GM12878 (cell line): ENCODE data around the gene CALD1. TPM values are rescaled to one million over a fixed set of nuclear protein-coding genes. Genes with fewer than 3 reads are reported as not detected.

Source experiments
- ATAC-seq: fragments of 200-7000 bp; cut with Tn5 transposase; 3 replicates; pipeline ENCODE4 v1.9.1; 2020; ENCODE audit warnings: mild to moderate bottlenecking, moderate library complexity
- BruUV-seq: library from RNA; stranded (reverse); fragments of 400-500 nt; replicated peaks from 2 replicates; lab custom pipeline; 2021; lab: Mats Ljungman, UMichigan
- CTCF ChIA-PET: fragments of 300-600 bp; sonication (Branson Sonifier 250); formaldehyde crosslinking; extraction: SDS; loops from one replicate; lab custom pipeline; 2021; ENCODE audit warnings: inconsistent platforms; lab: Yijun Ruan, JAX
- POLR2A ChIA-PET: fragments of 350-600 bp; formaldehyde crosslinking; extraction: SDS; loops from one replicate; lab custom pipeline; 2021; ENCODE audit warnings: inconsistent platforms; lab: Charles Lee
- RAD21 ChIA-PET: fragments of 300-600 bp; sonication (Branson Sonifier 250); formaldehyde crosslinking; loops from one replicate; lab custom pipeline; 2023; ENCODE audit warnings: antibody characterized with exemption; ENCODE audit not compliant: unreplicated experiment; lab: Charles Lee
- SMC1A ChIA-PET: fragments of 300-600 bp; sonication (Branson Sonifier 250); formaldehyde crosslinking; loops from one replicate; lab custom pipeline; 2023; ENCODE audit not compliant: unreplicated experiment, uncharacterized antibody; lab: Charles Lee
- DNase-seq: peaks from one replicate; pipeline ENCODE4 v3.0.0-alpha.2; 2011; ENCODE audit warnings: low read depth, low spot score
- FAIRE-seq: peaks from 3 replicates; lab custom pipeline; 2011; peaks lifted over from hg19 to GRCh38; lab: Jason Lieb, UNC
- H2AFZ ChIP-seq: 2 replicates; pipeline ENCODE4 v1.6.0; 2011; ENCODE audit warnings: low read depth, low read length, control low read depth; ENCODE audit not compliant: control insufficient read depth
- H3K27ac ChIP-seq: 2 replicates; pipeline ENCODE4 v1.5.1; 2011; ENCODE audit warnings: control low read depth; ENCODE audit not compliant: control insufficient read depth, insufficient read depth
- H3K27me3 ChIP-seq, 2 experiments: replicated peaks in 1 of 2; 2 replicates each; pipeline versions ENCODE4 v1.6.0 to v1.6.1; 2011; ENCODE audit warnings: low read length in 1 of 2; ENCODE audit not compliant: control insufficient read depth in 2 of 2, insufficient read depth in 2 of 2
- H3K36me3 ChIP-seq, 2 experiments: 2 replicates each; pipeline ENCODE4 v1.5.1; 2011; ENCODE audit warnings: low read length in 1 of 2; ENCODE audit not compliant: control insufficient read depth in 2 of 2, insufficient read depth in 2 of 2
- H3K4me1 ChIP-seq: 2 replicates; pipeline ENCODE4 v1.6.1; 2011; ENCODE audit warnings: mild to moderate bottlenecking, low read length, moderate library complexity, mixed read lengths; ENCODE audit not compliant: control insufficient read depth, insufficient read depth
- H3K4me2 ChIP-seq: 2 replicates; pipeline ENCODE4 v1.6.0; 2011; ENCODE audit warnings: control low read depth; ENCODE audit not compliant: control insufficient read depth, insufficient read depth
- H3K4me3 ChIP-seq: fragments of 200-600 bp; sonication (generic); 2 replicates; pipeline ENCODE4 v1.5.1; 2016
- H3K79me2 ChIP-seq: 2 replicates; pipeline ENCODE4 v1.6.0; 2011; ENCODE audit warnings: low read length; ENCODE audit not compliant: control insufficient read depth, insufficient read depth
- H3K9ac ChIP-seq: 2 replicates; pipeline ENCODE4 v1.8.0; 2011; ENCODE audit warnings: low read length, control low read depth, mixed read lengths; ENCODE audit not compliant: control insufficient read depth, insufficient read depth
- H3K9me3 ChIP-seq: replicated peaks from 3 replicates; pipeline ENCODE4 v1.5.1; 2011; ENCODE audit warnings: mild to moderate bottlenecking, low read length; ENCODE audit not compliant: control insufficient read depth, insufficient read depth
- H4K20me1 ChIP-seq: 2 replicates; pipeline ENCODE4 v1.6.0; 2011; ENCODE audit not compliant: control insufficient read depth, insufficient read depth
- CEBPB ChIP-seq, 2 experiments: fragments of 150-350 bp in 1 of 2; IDR thresholded peaks; 2 replicates each; pipeline ENCODE4 v1.6.1; 2012 to 2014; ENCODE audit warnings: low read depth in 2 of 2, low read length in 2 of 2, borderline replicate concordance in 1 of 2, inconsistent platforms in 1 of 2
- CHD4 ChIP-seq: fragments of 200-600 bp; sonication (generic); IDR thresholded peaks from 2 replicates; pipeline ENCODE4 v1.6.1; 2016; ENCODE audit warnings: mild to moderate bottlenecking
- EZH2 ChIP-seq: IDR thresholded peaks from 2 replicates; pipeline ENCODE4 v1.6.1; 2012; ENCODE audit warnings: low read depth, mild to moderate bottlenecking, control low read depth, inconsistent platforms, low read length, borderline replicate concordance; ENCODE audit not compliant: control insufficient read depth
- FOXK2 ChIP-seq: fragments of 450-650 bp; IDR thresholded peaks from 2 replicates; pipeline ENCODE4 v1.6.1; 2017; ENCODE audit warnings: mild to moderate bottlenecking, moderate library complexity
- GATAD2B ChIP-seq: fragments of 450-650 bp; conservative IDR thresholded peaks from 2 replicates; pipeline ENCODE4 v1.6.1; 2017; ENCODE audit warnings: low read depth, mild to moderate bottlenecking, moderate library complexity
- HCFC1 ChIP-seq: fragments of 150-350 bp; IDR thresholded peaks from 2 replicates; pipeline ENCODE4 v1.6.1; 2014; ENCODE audit warnings: low read length
- KDM1A ChIP-seq: fragments of 200-600 bp; sonication (generic); IDR thresholded peaks from 2 replicates; pipeline ENCODE4 v1.6.1; 2016; ENCODE audit warnings: borderline replicate concordance
- NR2C1 ChIP-seq: fragments of 450-650 bp; IDR thresholded peaks from 2 replicates; pipeline ENCODE4 v1.6.1; 2017; ENCODE audit warnings: antibody characterized with exemption, mild to moderate bottlenecking, moderate library complexity
- RAD21 ChIP-seq: IDR thresholded peaks from 2 replicates; pipeline ENCODE4 v1.6.1; 2011; ENCODE audit warnings: mild to moderate bottlenecking, low read depth, low read length, moderate library complexity; ENCODE audit not compliant: insufficient read depth
- USF2 ChIP-seq: IDR thresholded peaks from 2 replicates; pipeline ENCODE4 v1.6.1; 2011; ENCODE audit warnings: low read depth, low read length, improper control_type of control experiment, borderline replicate concordance
- ZNF687 ChIP-seq: fragments of 450-650 bp; IDR thresholded peaks from 2 replicates; pipeline ENCODE4 v1.6.1; 2017; ENCODE audit warnings: mild to moderate bottlenecking, moderate library complexity
- WGBS: methylation state at CpG from one replicate; pipeline ENCODE4 v1.1.6; 2016; ENCODE audit warnings: low lambda C conversion rate; ENCODE audit not compliant: insufficient replicate concordance, insufficient coverage; ENCODE audit errors: missing lambda C conversion rate; 5-methylcytosine and 5-hydroxymethylcytosine counted together
- in situ Hi-C: fragments of 300-500 bp; cut with MboI; formaldehyde crosslinking; loops from 9 replicates; pipeline ENCODE4 v1.14.3; 2018; ENCODE audit warnings: mixed read lengths
- intact Hi-C: fragments of 100-400 bp; cut with micrococcal nuclease; formaldehyde crosslinking; loops from one replicate; pipeline ENCODE4 v1.14.2; 2022; ENCODE audit not compliant: unreplicated experiment
- polyA plus RNA-seq, 11 experiments: library from polyadenylated mRNA; depleted of rRNA in 4 of 11; unstranded in 6 of 11; stranded (reverse) in 5 of 11; fragments of >200 nt; fragmentation: Nextera tagmentation in 4 of 11; fragmentation: Illumina TruSeq in 1 of 11; extraction: Ambion mirVana in 4 of 11; extraction: Trizol in 1 of 11; gene quantifications; 1 replicate in 1 of 11; 2 replicates in 10 of 11; pipeline versions ENCODE4 v1.2.1 to v1.2.3, GENCODE V29; 2011 to 2016; ENCODE audit warnings: inconsistent platforms in 2 of 11, missing spikeins in 2 of 11, low read depth in 1 of 11
- total RNA-seq, 4 experiments: library from RNA; depleted of rRNA in 3 of 4; stranded (reverse); fragments of >200 nt in 3 of 4; fragmentation: Illumina TruSeq in 1 of 4; extraction: Trizol in 1 of 4; gene quantifications; 2 replicates each; pipeline versions ENCODE4 v1.2.1 to v1.2.3, GENCODE V29; 2013 to 2021

CALD1 gene
- total and polyA plus RNA-seq, 10 of the 15 experiments (the other 5 are each of a cell fraction or from before 2014, with no cell fraction given), result 0.03 to 1.3 (median 0.22) TPM

- ChIA-PET RAD21 (no interaction called here), CTCF (interaction anchor here (1.2 kb wide), 1 partner anchor 295 kb away, joined by 3 read pairs; no protein-coding TSS in a partner anchor), SMC1A (interaction anchor here (1.3 to 1.4 kb wide), 2 partner anchors 14 to 69 kb away, joined by 3 to 5 read pairs; no protein-coding TSS in a partner anchor), POLR2A (no interaction called here)
- TF ChIP-seq NR2C1 (no peak), EZH2 (no peak), RAD21 (no peak), USF2 (no peak), KDM1A (no peak)
- Histone ChIP-seq H2AFZ (no peak overlapping the region), H3K27ac (no peak overlapping the region), H4K20me1 (no peaks in the 10 kb centered on the region), H3K4me2 (no peak overlapping the region), H3K36me3 (no peaks in the 10 kb centered on the region), H3K4me3 (no peak overlapping the region), H3K9me3 (no peaks in the 10 kb centered on the region), H3K4me1 (no peaks in the 10 kb centered on the region), H3K9ac (no peak overlapping the region), H3K79me2 (no peaks in the 10 kb centered on the region), H3K27me3 (no peaks in the 10 kb centered on the region; a peak in 1 of 4 replicates)
- intact Hi-C loops (no loop called here), in situ Hi-C loops (no loop called here)
- BruUV-seq, result no TSS peak
- 45% methylated on average over 5 of the region's 5 CpGs for WGBS
- DNase-seq (no peak), FAIRE-seq (no peak), ATAC-seq (no peak)
These were observed 95.0 kb downstream of the CALD1 start for GRCh38 chr7:134874407-134874806.

- no peak for DNase-seq
- BruUV-seq, result no TSS peak
- no peak overlapping the region for H3K27ac ChIP-seq
- RAD21 ChIA-PET, result interaction anchor here (1.6 kb wide), 1 partner anchor 11 kb away, joined by 4 read pairs; no protein-coding TSS in a partner anchor
- no peak overlapping the region for H3K9ac ChIP-seq
- no peak for ATAC-seq
- FAIRE-seq, result no peak
- no peaks in the 10 kb centered on the region for H4K20me1 ChIP-seq
- no peak overlapping the region for H3K4me2 ChIP-seq
- no peak overlapping the region for H3K4me3 ChIP-seq
- 18% methylated on average over 5 of the region's 5 CpGs for WGBS
- H3K36me3 ChIP-seq, result no peaks in the 10 kb centered on the region
- in situ Hi-C loops, result no loop called here
- no peaks in the 10 kb centered on the region for H3K9me3 ChIP-seq
- intact Hi-C loops, result no loop called here
- no peaks in the 10 kb centered on the region for H3K4me1 ChIP-seq
- no peak overlapping the region for H2AFZ ChIP-seq
- H3K27me3 ChIP-seq, result peaks cover 0 to 3% of the 10 kb centered on the region in 2 experiments; a peak in 2 of 4 replicates
- CTCF ChIA-PET, result no interaction called here
- SMC1A ChIA-PET, result no interaction called here
- no peaks in the 10 kb centered on the region for H3K79me2 ChIP-seq
- POLR2A ChIA-PET, result no interaction called here
- TF ChIP-seq CHD4 (no peak), FOXK2 (no peak), CEBPB (IDR thresholded peaks at IDR 0.05; ENCODE audit: borderline replicate concordance in 1 of 2, low read depth in 2 of 2, low read length in 2 of 2) (no peak), USF2 (no peak), HCFC1 (no peak), GATAD2B (no peak), ZNF687 (no peak), EZH2 (no peak)
These were observed 96.4 kb downstream of the CALD1 start for GRCh38 chr7:134875867-134876266.
